Measurements from ENCODE around the gene CENPP. TPM values are rescaled to one million over a fixed set of nuclear protein-coding genes. Genes with fewer than 3 reads are reported as not detected.
A peak's percentile ranks its signal among the peaks of the same experiment; 100 is the strongest.

CENPP gene
- total RNA-seq, 4 donors from 2014 or later = 2.8 to 51.2 (median 4.9) TPM

GRCh38 chr9:92342825-92343488, 17.2 kb downstream of the CENPP start:
- Histone ChIP-seq H3K27ac (no peak overlapping the region), H3K27me3 (no peaks in the 10 kb centered on the region)
- TF ChIP-seq CTCF (IDR thresholded peaks at IDR 0.05) = peak in 2 of 6 experiments; percentile 28 to 31
- no peak for TF ChIP-seq POLR2A (IDR thresholded peaks at IDR 0.05)

GRCh38 chr9:92345582-92345981, 19.8 kb downstream of the CENPP start:
- Histone ChIP-seq H3K4me1 (peaks cover 0 to 9% (median 0%) of the 10 kb centered on the region in 4 donors), H3K36me3 (no peaks in the 10 kb centered on the region), H3K4me3 (no peak overlapping the region), H3K9me3 (no peaks in the 10 kb centered on the region), H3K27me3 (no peaks in the 10 kb centered on the region), H3K27ac (no peak overlapping the region)
- no peak for DNase-seq
- TF ChIP-seq POLR2A (IDR thresholded peaks at IDR 0.05) = no peak
- no peak for TF ChIP-seq CTCF (IDR thresholded peaks at IDR 0.05)

More at GRCh38 chr9:92342825-92343488, 17.2 kb downstream of the CENPP start:
- no peak for DNase-seq
- Histone ChIP-seq H3K4me1 (no peaks in the 10 kb centered on the region), H3K36me3 (no peaks in the 10 kb centered on the region), H3K4me3 (no peak overlapping the region), H3K9me3 (no peaks in the 10 kb centered on the region)

GRCh38 chr9:92349771-92350739, 24.3 kb downstream of the CENPP start:
- Histone ChIP-seq H3K27me3 (no peaks in the 10 kb centered on the region), H3K4me1 (peaks cover 0 to 14% (median 0%) of the 10 kb centered on the region in 4 donors), H3K4me3 (no peak overlapping the region), H3K36me3 (no peaks in the 10 kb centered on the region), H3K9me3 (no peaks in the 10 kb centered on the region), H3K27ac (peak overlapping the region in 1 of 4 donors; percentile 29)
- DNase-seq = no peak
- TF ChIP-seq CTCF (IDR thresholded peaks at IDR 0.05) (no peak), POLR2A (IDR thresholded peaks at IDR 0.05) (no peak)

- Histone ChIP-seq H3K27ac (peak overlapping the region in 1 of 4 donors; percentile 29), H3K4me1 (peaks cover 0 to 14% (median 0%) of the 10 kb centered on the region in 4 donors), H3K27me3 (no peaks in the 10 kb centered on the region), H3K4me3 (no peak overlapping the region), H3K9me3 (no peaks in the 10 kb centered on the region), H3K36me3 (no peaks in the 10 kb centered on the region)
- TF ChIP-seq CTCF (IDR thresholded peaks at IDR 0.05) (no peak), POLR2A (IDR thresholded peaks at IDR 0.05) (no peak)
- DNase-seq = no peak
Measured at GRCh38 chr9:92350740-92351133, 25.0 kb downstream of the CENPP start.

GRCh38 chr9:92353051-92353450, 27.3 kb downstream of the CENPP start:
- Histone ChIP-seq H3K27ac (no peak overlapping the region), H3K36me3 (no peaks in the 10 kb centered on the region), H3K4me1 (peaks cover 0 to 14% (median 0%) of the 10 kb centered on the region in 4 donors), H3K27me3 (no peaks in the 10 kb centered on the region), H3K4me3 (no peak overlapping the region), H3K9me3 (no peaks in the 10 kb centered on the region)
- no peak for DNase-seq
- TF ChIP-seq CTCF (IDR thresholded peaks at IDR 0.05) (peak in 1 of 6 experiments; percentile 12), POLR2A (IDR thresholded peaks at IDR 0.05) (no peak)
